NCI-H524 (cell line): ENCODE results near the gene LPO.

Experiments used
- DNase-seq, 2 experiments: peaks; one replicate each; lab custom pipeline; 2025; lab: John Stamatoyannopoulos, UW

Gene LPO

DNA sequence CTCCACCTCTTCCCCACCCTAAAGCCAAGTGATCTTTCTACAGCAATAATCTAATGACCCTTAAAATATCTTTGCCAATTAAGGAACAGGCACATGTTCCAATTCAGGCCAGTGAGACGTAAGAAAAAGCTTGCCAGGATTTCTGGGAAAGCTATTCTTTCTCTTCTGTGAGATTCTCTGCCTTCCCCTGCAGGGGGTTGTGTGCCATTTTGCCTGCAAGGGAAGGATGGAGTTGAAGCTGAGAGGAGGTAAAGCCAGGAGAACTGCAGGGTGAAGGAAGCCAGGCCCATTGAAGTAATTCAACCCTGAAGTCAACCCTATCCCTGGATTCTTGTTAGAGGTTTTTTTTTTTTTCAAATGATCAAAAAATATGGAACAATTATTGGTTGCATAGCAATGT is 9.0 kb upstream of the LPO start:
- DNase-seq, result no peak

GRCh38 chr17:58229881-58230280 is 8.5 kb upstream of the LPO start:
- DNase-seq, result no peak

DNA sequence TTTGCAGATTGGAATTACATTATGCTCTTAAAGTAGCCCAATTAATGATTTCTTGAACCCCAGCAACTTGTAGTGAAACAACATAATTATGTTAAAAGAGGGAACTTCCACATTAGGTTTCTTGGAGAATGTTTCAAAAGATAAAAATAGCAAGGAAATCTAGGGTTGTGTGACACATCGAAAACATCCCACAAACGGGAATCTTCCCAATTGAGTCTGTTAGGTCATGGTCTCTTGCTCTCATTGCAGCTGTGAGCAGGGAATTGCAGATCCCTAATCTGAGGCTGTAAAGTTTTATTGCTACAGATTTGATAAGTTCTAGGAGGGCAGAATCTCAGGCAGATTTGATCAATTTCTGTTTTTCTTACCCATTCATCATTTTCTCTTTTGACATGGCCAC is 6.7 kb upstream of the LPO start:
- no peak for DNase-seq

DNA sequence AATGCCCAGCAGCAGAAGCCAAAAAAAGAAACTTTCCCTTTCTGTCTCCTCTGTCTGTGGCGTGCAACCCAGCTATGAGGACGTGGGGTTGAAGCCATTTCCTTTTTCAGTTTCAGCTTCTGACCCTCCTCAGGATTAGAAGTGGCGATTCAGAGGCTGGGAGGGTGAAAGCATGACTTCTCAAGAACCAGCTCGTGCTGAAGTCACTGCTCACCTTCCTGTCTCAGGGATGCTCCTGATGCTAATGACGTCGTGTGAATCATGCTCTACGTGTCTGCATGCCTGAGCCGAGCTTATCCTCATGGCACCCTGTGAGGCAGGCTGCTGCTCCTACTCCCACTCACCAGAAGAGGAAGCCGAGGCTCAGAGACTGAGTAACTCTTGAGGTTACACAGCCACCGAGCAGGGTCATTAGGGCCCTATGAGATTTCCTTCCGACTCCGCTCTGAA is 5.7 kb upstream of the LPO start:
- no peak for DNase-seq

GRCh38 chr17:58233543-58233942 is 4.8 kb upstream of the LPO start:
- DNase-seq, result no peak

GRCh38 chr17:58234512-58234911 is 3.9 kb upstream of the LPO start:
- no peak for DNase-seq

DNA sequence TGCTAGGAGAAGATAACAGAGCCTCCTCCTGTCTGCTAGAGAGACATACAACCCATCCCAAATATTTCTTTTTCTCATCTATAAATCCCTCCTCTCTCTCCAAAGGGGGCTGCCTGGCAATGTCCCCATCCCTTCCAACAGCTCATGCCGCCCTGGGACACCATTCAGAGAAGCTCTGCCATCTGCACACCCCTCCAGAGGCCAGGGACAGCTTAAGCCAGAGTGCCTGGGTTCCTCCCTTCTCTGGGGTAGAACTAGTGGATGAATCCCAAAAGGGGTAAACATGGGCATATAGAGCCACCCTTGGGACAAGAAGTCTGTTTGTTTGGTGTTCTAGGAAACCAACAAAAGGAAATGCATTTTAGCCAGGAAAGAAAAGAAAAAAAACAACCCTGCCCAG is 2.6 kb upstream of the LPO start:
- DNase-seq, result no peak

DNA sequence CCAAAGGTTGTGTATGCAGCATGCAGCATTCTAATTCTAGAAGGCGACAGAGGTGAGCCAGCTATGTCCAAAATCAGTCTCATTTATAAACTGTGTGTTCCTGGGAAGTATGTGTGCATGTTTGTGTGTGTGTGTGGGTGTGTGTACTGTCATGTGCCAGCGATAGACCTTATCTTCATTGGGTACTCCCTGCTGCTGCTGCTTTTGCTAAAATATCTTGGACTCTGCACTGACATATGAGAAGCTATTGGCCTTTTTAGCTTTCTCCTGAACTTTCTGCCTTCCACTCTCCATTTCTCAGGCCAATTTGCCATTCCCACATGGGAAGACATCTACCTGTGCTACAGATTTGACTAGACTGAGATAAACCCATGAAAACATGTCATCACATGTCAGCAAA is 2.0 kb upstream of the LPO start:
- DNase-seq, result no peak

- no peak for DNase-seq
Observed at GRCh38 chr17:58239987-58240386, 1.6 kb downstream of the LPO start.

- peak; percentile 25 to 67 for DNase-seq
Observed at GRCh38 chr17:58242171-58242784, 3.9 kb downstream of the LPO start.

DNA sequence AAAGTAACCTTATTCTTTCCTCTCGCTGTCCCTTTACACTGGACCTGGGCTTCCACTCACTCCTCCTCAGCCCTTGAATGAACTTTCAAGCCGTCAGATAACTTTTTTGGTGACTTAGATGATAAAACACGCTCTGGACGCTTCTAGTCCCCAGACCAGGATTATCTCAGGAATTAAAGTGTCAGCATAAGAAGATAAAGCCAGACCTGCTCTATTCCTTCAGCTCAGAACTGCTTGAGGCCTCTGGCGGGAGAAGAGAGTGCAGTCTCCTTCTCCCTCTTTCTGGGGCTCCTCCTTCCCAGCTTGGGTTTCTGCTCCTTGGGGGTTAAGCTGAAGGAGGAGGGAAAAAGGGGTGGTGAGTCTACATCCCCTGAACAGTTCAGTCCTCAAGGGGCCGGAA is 6.6 kb downstream of the LPO start:
- DNase-seq, result no peak

DNA sequence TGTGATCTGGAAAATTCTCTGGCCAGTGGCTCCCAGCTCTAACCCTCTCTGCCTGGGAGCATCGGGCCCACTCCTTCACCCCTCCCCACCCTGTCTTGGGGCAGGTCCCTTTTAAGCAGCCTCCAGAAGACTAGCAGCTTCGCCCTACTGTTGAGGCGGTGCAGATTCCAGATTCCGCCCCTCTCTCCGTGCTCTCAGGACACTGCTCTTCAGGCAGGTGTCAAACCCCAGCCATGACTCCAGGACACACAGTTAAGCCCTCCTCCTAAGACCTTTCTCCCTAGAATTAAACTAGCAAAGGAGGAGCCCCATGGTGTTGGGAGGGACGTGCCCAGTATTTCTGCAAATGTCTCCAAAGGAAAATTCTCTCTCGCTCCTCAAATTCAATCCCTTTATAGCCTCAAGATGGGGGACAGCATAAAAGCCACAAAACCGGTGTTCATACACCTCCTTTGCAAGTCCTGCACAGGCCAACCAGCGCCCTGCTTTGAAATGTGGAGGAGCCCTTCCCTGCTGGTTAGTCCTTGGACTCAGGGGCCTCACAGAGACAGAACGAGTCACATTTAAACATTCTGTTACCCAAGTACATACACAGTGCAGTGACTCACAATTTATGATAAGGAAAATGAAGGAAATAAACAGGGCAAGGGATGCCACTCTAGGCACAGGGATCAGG is 7.2 kb downstream of the LPO start:
- no peak for DNase-seq

DNA sequence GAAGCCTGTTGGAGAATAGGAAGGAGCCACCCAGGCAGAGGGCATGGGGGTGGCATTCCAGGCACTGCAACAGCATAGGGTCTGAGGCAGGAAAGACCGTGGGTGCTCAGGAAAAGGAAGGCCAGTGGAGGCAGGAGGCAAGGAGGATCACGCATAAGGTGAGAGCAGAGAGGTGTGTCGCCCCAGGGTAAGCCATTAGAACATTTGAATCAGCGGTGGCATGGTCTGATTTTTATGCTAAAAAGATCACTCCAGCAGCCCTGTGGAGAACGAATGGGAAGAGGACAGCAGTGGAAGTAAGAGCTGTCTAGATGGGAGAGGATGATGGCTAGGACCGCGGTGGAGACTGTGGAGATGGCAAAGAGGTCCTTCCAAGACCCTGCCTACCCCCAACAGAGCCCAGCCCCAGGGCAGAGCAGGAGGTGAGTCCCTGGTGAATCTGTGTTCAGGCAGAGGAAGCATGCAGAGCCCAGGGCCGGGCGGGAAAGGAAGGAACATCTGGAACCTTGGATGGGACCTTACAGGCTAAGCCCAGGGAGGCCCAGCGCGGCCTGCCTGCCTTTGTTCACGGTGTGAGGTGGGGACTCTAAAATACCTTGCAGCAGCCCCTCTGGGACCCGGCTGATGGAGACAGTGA is 7.8 kb downstream of the LPO start:
- DNase-seq, result no peak

- no peak for DNase-seq
Observed at GRCh38 chr17:58246781-58247180, 8.4 kb downstream of the LPO start.

DNA sequence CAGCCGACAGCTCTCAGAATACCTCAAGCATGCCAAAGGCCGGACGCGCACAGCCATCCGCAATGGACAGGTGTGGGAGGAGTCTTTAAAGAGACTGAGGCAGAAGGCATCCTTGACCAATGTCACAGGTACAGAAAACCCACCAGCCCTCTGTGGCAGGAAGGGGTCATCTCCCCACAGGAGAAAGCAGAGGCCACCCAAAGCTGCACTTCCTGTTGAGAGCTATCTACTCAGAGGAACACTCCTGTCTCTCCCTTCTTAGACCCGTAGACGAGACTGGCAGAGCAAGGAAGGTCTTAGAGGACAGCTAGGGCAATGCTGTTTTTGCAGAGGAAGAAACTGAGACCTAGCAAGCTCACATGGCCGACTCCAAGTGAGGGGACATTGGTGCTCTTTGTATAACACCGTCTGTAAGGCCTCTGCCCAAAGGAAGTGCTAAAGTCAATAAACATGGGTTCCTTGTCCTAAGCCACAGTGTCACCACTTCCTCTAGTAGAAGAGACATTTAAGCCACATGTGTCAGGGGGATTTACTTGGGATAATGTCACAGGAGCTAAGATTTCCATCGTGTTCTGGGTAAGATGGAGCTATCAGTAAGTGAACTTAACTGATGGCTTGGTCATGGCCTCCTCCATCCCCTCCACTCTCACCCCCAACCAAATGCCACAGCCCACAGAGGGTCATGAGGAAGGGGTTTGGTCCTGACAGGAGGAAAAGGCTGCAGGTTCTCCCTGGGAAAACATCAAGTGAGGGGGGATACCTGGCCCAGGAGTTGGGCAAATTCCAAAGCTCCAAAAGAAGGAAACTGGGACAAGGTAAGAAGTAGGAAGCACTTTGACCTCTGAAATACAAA is 9.4 kb downstream of the LPO start:
- DNase-seq, result no peak

DNA sequence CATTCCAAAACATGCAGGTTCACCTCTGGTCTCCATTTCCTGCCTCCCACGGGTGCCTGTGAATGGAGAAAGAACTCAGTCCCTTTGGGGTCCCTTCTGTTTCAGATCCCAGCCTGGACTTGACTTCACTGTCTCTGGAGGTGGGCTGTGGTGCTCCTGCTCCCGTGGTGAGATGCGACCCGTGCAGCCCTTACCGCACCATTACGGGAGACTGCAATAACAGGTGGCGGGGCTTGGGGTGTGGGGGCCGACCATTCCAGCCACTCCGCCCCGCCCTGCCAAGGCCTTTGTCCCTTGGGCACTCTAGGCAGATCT is 10.5 kb downstream of the LPO start:
- peak in 1 of 2 experiments; percentile 49 for DNase-seq

DNA sequence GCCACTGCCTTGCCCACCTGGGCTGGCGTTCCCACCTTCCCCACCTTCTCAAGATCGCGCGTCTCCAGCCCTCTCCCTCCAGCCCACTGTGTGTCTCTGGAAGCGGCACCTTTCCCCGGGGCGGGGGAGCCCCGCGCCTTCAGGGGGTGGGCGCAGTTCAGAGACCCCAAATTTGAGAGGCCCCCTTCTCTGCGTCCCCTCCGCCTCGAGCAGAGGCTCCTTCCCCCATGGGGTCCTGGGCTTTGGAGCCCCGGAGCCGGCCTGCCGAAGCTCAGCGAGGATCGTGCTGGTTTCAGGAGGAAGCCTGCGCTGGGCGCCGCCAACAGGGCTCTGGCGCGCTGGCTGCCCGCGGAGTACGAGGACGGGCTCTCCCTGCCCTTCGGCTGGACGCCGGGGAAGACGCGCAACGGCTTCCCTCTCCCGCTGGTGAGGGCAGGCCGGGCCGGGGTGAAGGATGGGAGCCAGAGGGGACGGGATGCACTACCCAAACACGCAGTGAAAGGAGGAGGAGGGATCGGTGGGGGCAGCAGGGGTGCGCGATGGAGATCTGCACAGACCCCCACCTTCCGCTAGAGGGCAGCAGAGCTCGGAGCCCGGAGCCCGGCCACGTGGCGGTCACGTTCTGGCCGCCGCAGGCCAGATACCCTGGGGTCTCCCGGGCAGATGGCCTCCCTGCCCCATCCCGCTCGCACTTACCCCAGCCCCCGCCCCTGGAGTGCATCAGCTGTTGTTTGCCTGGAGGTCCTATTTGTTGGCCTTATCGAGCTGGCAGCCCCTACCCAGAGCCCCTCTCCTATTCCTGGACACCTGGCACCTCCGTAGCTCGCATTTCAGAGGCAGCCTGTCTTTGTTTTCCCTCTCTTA is 11.1 kb downstream of the LPO start:
- DNase-seq, result peak; percentile 92 to 95

DNA sequence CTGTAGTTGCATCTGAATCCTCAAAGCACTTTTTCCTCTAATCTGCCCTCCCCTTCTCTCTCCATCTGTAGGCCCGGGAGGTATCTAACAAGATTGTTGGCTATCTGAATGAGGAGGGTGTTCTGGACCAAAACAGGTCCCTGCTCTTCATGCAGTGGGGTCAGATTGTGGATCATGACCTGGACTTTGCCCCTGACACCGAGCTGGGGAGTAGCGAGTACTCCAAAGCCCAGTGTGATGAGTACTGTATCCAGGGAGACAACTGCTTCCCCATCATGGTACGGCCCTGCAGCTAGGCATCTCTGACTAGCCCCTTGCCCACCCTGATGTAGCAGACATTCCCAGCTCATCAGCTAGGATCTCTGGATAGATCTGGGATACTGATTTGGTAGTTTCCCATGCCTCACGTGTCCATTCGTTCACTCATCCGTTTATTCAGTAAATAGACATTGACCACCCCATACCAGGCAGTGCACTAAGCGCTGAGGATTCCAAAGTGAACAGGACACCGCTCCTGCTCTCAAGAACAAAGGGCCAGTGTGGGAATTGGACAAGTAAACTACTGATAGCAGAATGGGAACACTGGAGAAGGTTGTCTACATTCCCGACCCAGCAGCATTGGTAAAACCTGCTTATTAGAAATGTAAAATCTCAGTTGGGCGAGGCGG is 12.1 kb downstream of the LPO start:
- DNase-seq, result no peak

- no peak for DNase-seq
Observed at GRCh38 chr17:58252141-58252540, 13.8 kb downstream of the LPO start.

GRCh38 chr17:58253082-58253481 is 14.7 kb downstream of the LPO start:
- no peak for DNase-seq

- DNase-seq, result no peak
Observed at GRCh38 chr17:58254803-58255202, 16.4 kb downstream of the LPO start.
